GM13977 (cell line): Measurements from ENCODE around the gene DDX50.
"Not testable (repeated sequence)": the region's sequence is repeated elsewhere in the genome, so short reads cannot be mapped to it uniquely, and the experiment has no call there.

Source experiments
- DNase-seq: peaks from one replicate; pipeline ENCODE4 v3.0.0; 2012; ENCODE audit warnings: low spot score
- CTCF ChIP-seq: IDR thresholded peaks from 2 replicates; pipeline ENCODE4 v1.5.1; 2012; ENCODE audit warnings: mild to moderate bottlenecking, control low read depth; ENCODE audit not compliant: insufficient read depth; ENCODE audit errors: extremely low read depth, missing control alignments
- in situ Hi-C: fragments of 300-500 bp; cut with MboI; formaldehyde crosslinking; loops from one replicate; pipeline ENCODE4 v1.12.0; 2022; ENCODE audit warnings: low sequenced_read_pairs, low pct_unique_long_range_greater_than_20kb, mixed read lengths, inconsistent platforms; ENCODE audit not compliant: unreplicated experiment

The DDX50 gene

GRCh38 chr10:68955832-68956532, 54.9 kb downstream of the DDX50 start, which contains the start of gene DDX21:
TSS of gene DDX21 (plus strand) at chr10:68956170. CDS start at chr10:68956226, 56 bp downstream.
- peak; percentile 60 for TF ChIP-seq CTCF
- in situ Hi-C loops, result no loop called here
- peak; percentile 94 for DNase-seq

- TF ChIP-seq CTCF, result no peak
- in situ Hi-C loops, result no loop called here
- DNase-seq, result no peak
These were observed 56.1 kb downstream of the DDX50 start for GRCh38 chr10:68957284-68957615.

GRCh38 chr10:68957654-68958053, 56.5 kb downstream of the DDX50 start:
- in situ Hi-C loops, result no loop called here

GRCh38 chr10:68959695-68960527, 58.8 kb downstream of the DDX50 start:
- TF ChIP-seq CTCF, result no peak
- no peak for DNase-seq
- in situ Hi-C loops, result no loop called here

More at GRCh38 chr10:68957654-68958053, 56.5 kb downstream of the DDX50 start:
- no peak for DNase-seq
- no peak for TF ChIP-seq CTCF

- DNase-seq, result no peak
- TF ChIP-seq CTCF, result no peak
- in situ Hi-C loops, result no loop called here
These were observed 62.0 kb downstream of the DDX50 start for GRCh38 chr10:68963151-68963550.

- TF ChIP-seq CTCF, result no peak
- in situ Hi-C loops, result no loop called here
- DNase-seq, result no peak
These were observed 72.9 kb downstream of the DDX50 start for GRCh38 chr10:68973975-68974374.

GRCh38 chr10:68975936-68976473, 74.9 kb downstream of the DDX50 start:
- in situ Hi-C loops, result loop anchor here (25.0 kb wide), 1 partner anchor 411 kb away; no protein-coding TSS in a partner anchor
- DNase-seq, result not testable (repeated sequence)

- in situ Hi-C loops, result loop anchor here (25.0 kb wide), 1 partner anchor 408 kb away; no protein-coding TSS in a partner anchor
These were observed 78.6 kb downstream of the DDX50 start for GRCh38 chr10:68979738-68980137.

More at GRCh38 chr10:68979738-68980137, 78.6 kb downstream of the DDX50 start:
- DNase-seq, result not testable (repeated sequence)
